ENCODE results near the gene GPR18. TPM values are rescaled to one million over a fixed set of nuclear protein-coding genes. Genes with fewer than 3 reads are reported as not detected.
A peak's percentile ranks its signal among the peaks of the same experiment; 100 is the strongest.

The GPR18 gene
- polyA plus RNA-seq, 3 donors: 1.7 to 3.8 (median 2.2) TPM

DNA sequence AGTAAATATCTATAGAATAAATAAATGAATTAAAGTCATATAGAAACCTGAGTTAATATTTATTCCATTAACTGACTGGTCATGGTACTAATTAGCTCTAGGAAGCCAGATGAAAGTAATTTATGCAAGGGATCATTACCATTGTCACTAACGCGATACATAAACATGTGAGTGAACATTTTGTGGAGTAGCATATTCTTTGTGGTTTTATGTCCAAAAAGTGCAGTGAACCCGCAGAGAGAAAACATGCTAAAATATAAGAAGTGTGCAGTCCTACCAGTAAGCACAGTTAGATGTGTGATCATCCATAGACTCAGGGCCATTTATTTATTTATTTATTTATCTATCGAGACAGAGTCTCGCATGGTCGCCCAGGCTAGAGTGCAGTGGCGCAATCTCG is 47.4 kb upstream of the GPR18 start:
- DNase-seq: no peak
- H3K9ac ChIP-seq (ENCODE audit: insufficient read depth, low read length, poor library complexity, severe bottlenecking): peak overlapping the region; percentile 63
- H3K27me3 ChIP-seq (ENCODE audit: control insufficient read depth in 2 of 2, insufficient read depth in 2 of 2, low read length in 2 of 2): no peaks in the 10 kb centered on the region
- H3K4me3 Mint-ChIP-seq: peak overlapping the region; percentile 70 to 91
- H3K27ac Mint-ChIP-seq: peak overlapping the region in 5 of 7 donors; percentile 85 to 99 (median 98)
- intact Hi-C loops (cut with micrococcal nuclease): no loop called here
- H3K4me3 ChIP-seq (replicated peaks in 1 of 3; ENCODE audit: low read depth in 2 of 3, low read length in 3 of 3): peak overlapping the region in 2 of 3 experiments; percentile 74 to 92
- peak overlapping the region in 1 of 2 donors; percentile 99 for H3K27ac ChIP-seq (ENCODE audit: low read depth in 1 of 2, low read length in 2 of 2)
- no peaks in the 10 kb centered on the region for H3K9me3 ChIP-seq (replicated peaks in 1 of 2; ENCODE audit: control insufficient read depth in 1 of 2, insufficient read depth in 1 of 2, low read length in 2 of 2)
- peaks cover 69 to 81% of the 10 kb centered on the region in 2 donors for H3K4me1 ChIP-seq (ENCODE audit: control insufficient read depth in 1 of 2, insufficient read depth in 2 of 2, low read length in 2 of 2)
- peaks cover 35 to 59% of the 10 kb centered on the region in 2 donors for H3K36me3 Mint-ChIP-seq
- H3K9me3 Mint-ChIP-seq: no peaks in the 10 kb centered on the region
- peaks cover 94% of the 10 kb centered on the region for H3K79me2 ChIP-seq (ENCODE audit: insufficient read depth, low read length)
- peak overlapping the region; percentile 73 for H3K4me2 ChIP-seq (replicated peaks; ENCODE audit: extremely low read depth, low read length, poor library complexity, severe bottlenecking)
- peaks cover 0 to 9% of the 10 kb centered on the region in 2 donors for H3K36me3 ChIP-seq (replicated peaks in 1 of 2; ENCODE audit: control insufficient read depth in 1 of 2, insufficient read depth in 2 of 2, low read length in 2 of 2)
- H3K4me1 Mint-ChIP-seq: peaks cover 71% of the 10 kb centered on the region
- H3K27me3 Mint-ChIP-seq (ENCODE audit: low read depth in 3 of 3): no peaks in the 10 kb centered on the region
- 100% methylated on average over 2 of the region's 8 CpGs for WGBS (ENCODE audit: insufficient coverage)
- H4K20me1 ChIP-seq (ENCODE audit: insufficient read depth, low read length): peaks cover 45% of the 10 kb centered on the region
- no peak overlapping the region for H2AFZ ChIP-seq (ENCODE audit: insufficient read depth, low read depth, low read length, poor library complexity, severe bottlenecking)
- TF ChIP-seq, protein P1, sequence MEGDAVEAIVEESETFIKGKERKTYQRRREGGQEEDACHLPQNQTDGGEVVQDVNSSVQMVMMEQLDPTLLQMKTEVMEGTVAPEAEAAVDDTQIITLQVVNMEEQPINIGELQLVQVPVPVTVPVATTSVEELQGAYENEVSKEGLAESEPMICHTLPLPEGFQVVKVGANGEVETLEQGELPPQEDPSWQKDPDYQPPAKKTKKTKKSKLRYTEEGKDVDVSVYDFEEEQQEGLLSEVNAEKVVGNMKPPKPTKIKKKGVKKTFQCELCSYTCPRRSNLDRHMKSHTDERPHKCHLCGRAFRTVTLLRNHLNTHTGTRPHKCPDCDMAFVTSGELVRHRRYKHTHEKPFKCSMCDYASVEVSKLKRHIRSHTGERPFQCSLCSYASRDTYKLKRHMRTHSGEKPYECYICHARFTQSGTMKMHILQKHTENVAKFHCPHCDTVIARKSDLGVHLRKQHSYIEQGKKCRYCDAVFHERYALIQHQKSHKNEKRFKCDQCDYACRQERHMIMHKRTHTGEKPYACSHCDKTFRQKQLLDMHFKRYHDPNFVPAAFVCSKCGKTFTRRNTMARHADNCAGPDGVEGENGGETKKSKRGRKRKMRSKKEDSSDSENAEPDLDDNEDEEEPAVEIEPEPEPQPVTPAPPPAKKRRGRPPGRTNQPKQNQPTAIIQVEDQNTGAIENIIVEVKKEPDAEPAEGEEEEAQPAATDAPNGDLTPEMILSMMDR (IDR thresholded peaks at IDR 0.05): no peak

DNA sequence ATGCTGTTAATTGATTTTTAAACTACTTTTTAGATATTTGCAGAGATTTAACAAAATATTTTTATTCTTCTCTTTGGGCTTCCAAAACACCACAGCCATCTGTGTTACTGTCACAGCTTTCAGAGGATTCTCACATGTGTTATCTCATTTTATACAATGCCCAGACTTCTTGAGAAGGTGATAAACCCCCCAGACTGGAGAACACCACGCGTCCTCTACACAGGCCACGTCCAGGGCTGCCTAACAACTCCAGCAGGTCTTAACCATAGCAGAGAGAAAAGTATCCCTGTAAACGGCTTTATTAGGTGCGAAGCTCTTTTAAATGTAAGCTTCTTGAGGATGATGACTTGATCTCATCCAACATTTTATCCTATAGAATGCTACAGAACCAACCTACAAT is 47.0 kb upstream of the GPR18 start:
- Mint-ChIP-seq H3K9me3 (no peaks in the 10 kb centered on the region), H3K27me3 (ENCODE audit: low read depth in 3 of 3) (no peaks in the 10 kb centered on the region), H3K27ac (peak overlapping the region; percentile 59 to 99 (median 87)), H3K4me3 (peak overlapping the region in 1 of 2 donors; percentile 91), H3K36me3 (peaks cover 39 to 61% of the 10 kb centered on the region in 2 donors), H3K4me1 (peaks cover 74% of the 10 kb centered on the region)
- H3K36me3 ChIP-seq (replicated peaks in 1 of 2; ENCODE audit: control insufficient read depth in 1 of 2, insufficient read depth in 2 of 2, low read length in 2 of 2): peaks cover 0 to 9% of the 10 kb centered on the region in 2 donors
- intact Hi-C loops (cut with micrococcal nuclease): no loop called here
- H3K9ac ChIP-seq (ENCODE audit: insufficient read depth, low read length, poor library complexity, severe bottlenecking): peak overlapping the region; percentile 63
- H3K4me3 ChIP-seq (replicated peaks in 1 of 3; ENCODE audit: low read depth in 2 of 3, low read length in 3 of 3): peak overlapping the region in 2 of 3 experiments; percentile 74 to 92
- H3K27me3 ChIP-seq (ENCODE audit: control insufficient read depth in 2 of 2, insufficient read depth in 2 of 2, low read length in 2 of 2): no peaks in the 10 kb centered on the region
- H3K79me2 ChIP-seq (ENCODE audit: insufficient read depth, low read length): peaks cover 97% of the 10 kb centered on the region
- H3K4me2 ChIP-seq (replicated peaks; ENCODE audit: extremely low read depth, low read length, poor library complexity, severe bottlenecking): peak overlapping the region; percentile 73
- no peak for DNase-seq
- H3K9me3 ChIP-seq (replicated peaks in 1 of 2; ENCODE audit: control insufficient read depth in 1 of 2, insufficient read depth in 1 of 2, low read length in 2 of 2): no peaks in the 10 kb centered on the region
- peaks cover 46% of the 10 kb centered on the region for H4K20me1 ChIP-seq (ENCODE audit: insufficient read depth, low read length)
- peaks cover 68 to 79% of the 10 kb centered on the region in 2 donors for H3K4me1 ChIP-seq (ENCODE audit: control insufficient read depth in 1 of 2, insufficient read depth in 2 of 2, low read length in 2 of 2)
- TF ChIP-seq, protein P1 (IDR thresholded peaks at IDR 0.05): no peak
- H2AFZ ChIP-seq (ENCODE audit: insufficient read depth, low read depth, low read length, poor library complexity, severe bottlenecking): no peak overlapping the region
- H3K27ac ChIP-seq (ENCODE audit: low read depth in 1 of 2, low read length in 2 of 2): peak overlapping the region in 1 of 2 donors; percentile 75
- WGBS (ENCODE audit: insufficient coverage): no CpG with 5 or more reads among the region's 5 CpGs

All from CD14-positive monocyte (primary cell).